ENCODE results near the gene RSRC1. TPM values are rescaled to one million over a fixed set of nuclear protein-coding genes. Genes with fewer than 3 reads are reported as not detected.

Gene RSRC1
- polyA plus RNA-seq, 1 donor (not counting 4 experiments of a cell fraction or from before 2014, with no cell fraction given), result 11.1 TPM

GRCh38 chr3:158264894-158265293 is 155.0 kb downstream of the RSRC1 start:
- TF ChIP-seq CTCF (optimal IDR thresholded peaks at IDR 0.05 in 1 of 3, IDR thresholded peaks at IDR 0.05 in 1 of 3, conservative IDR thresholded peaks at IDR 0.05 in 1 of 3; ENCODE audit: extremely low read depth in 1 of 3, insufficient read depth in 2 of 3, low read length in 3 of 3) (no peak), EZH2 (IDR thresholded peaks at IDR 0.05; ENCODE audit: low read length) (no peak)
- peaks cover 1% of the 10 kb centered on the region for H3K9me3 ChIP-seq (ENCODE audit: control insufficient read depth, low read depth, low read length)
- H3K27me3 ChIP-seq (ENCODE audit: control insufficient read depth, extremely low read depth, insufficient read depth, low read length), result no peaks in the 10 kb centered on the region
- FAIRE-seq, result no peak
- peaks cover 0 to 1% of the 10 kb centered on the region in 2 experiments for H3K36me3 ChIP-seq (ENCODE audit: control insufficient read depth in 2 of 2, extremely low read depth in 1 of 2, insufficient read depth in 2 of 2, low read length in 2 of 2)
- no peak overlapping the region for H3K9ac ChIP-seq (ENCODE audit: control insufficient read depth, extremely low read depth, insufficient read depth, low read length)
- no peaks in the 10 kb centered on the region for H4K20me1 ChIP-seq (ENCODE audit: control insufficient read depth, extremely low read depth, insufficient read depth, low read length)
- no peak overlapping the region for H3K27ac ChIP-seq (ENCODE audit: control insufficient read depth, insufficient read depth, low read length)
- H3K9me1 ChIP-seq (ENCODE audit: control insufficient read depth, extremely low read depth, insufficient read depth, low read length), result no peaks in the 10 kb centered on the region
- DNase-seq (ENCODE audit: low read depth, low spot score), result no peak
- H2AFZ ChIP-seq (ENCODE audit: control insufficient read depth, low read length), result no peak overlapping the region
- peaks cover 1% of the 10 kb centered on the region for H3K4me1 ChIP-seq (ENCODE audit: control insufficient read depth, extremely low read depth, insufficient read depth, low read length)
- dilution Hi-C loops (cut with MboI; ENCODE audit: extremely low pct_ligation_motif_present, low sequenced_read_pairs), result no loop called here
- H3K79me2 ChIP-seq (ENCODE audit: control insufficient read depth, insufficient read depth, low read length), result no peaks in the 10 kb centered on the region
- H3K4me2 ChIP-seq (ENCODE audit: control insufficient read depth, extremely low read depth, insufficient read depth, low read depth, low read length), result no peak overlapping the region
- no peak overlapping the region for H3K4me3 ChIP-seq (ENCODE audit: control insufficient read depth in 2 of 3, extremely low read depth in 1 of 3, insufficient read depth in 2 of 3, low read depth in 1 of 3, low read length in 3 of 3)

GRCh38 chr3:158267015-158267414 is 157.1 kb downstream of the RSRC1 start:
- no peaks in the 10 kb centered on the region for H3K79me2 ChIP-seq (ENCODE audit: control insufficient read depth, insufficient read depth, low read length)
- no peaks in the 10 kb centered on the region for H4K20me1 ChIP-seq (ENCODE audit: control insufficient read depth, extremely low read depth, insufficient read depth, low read length)
- TF ChIP-seq CTCF (optimal IDR thresholded peaks at IDR 0.05 in 1 of 3, IDR thresholded peaks at IDR 0.05 in 1 of 3, conservative IDR thresholded peaks at IDR 0.05 in 1 of 3; ENCODE audit: extremely low read depth in 1 of 3, insufficient read depth in 2 of 3, low read length in 3 of 3) (no peak), EZH2 (IDR thresholded peaks at IDR 0.05; ENCODE audit: low read length) (no peak)
- DNase-seq (ENCODE audit: low read depth, low spot score) (no peak), FAIRE-seq (no peak)
- peaks cover 7% of the 10 kb centered on the region for H3K4me1 ChIP-seq (ENCODE audit: control insufficient read depth, extremely low read depth, insufficient read depth, low read length)
- H3K36me3 ChIP-seq (ENCODE audit: control insufficient read depth in 2 of 2, extremely low read depth in 1 of 2, insufficient read depth in 2 of 2, low read length in 2 of 2), result no peaks in the 10 kb centered on the region
- no peaks in the 10 kb centered on the region for H3K27me3 ChIP-seq (ENCODE audit: control insufficient read depth, extremely low read depth, insufficient read depth, low read length)
- H3K9ac ChIP-seq (ENCODE audit: control insufficient read depth, extremely low read depth, insufficient read depth, low read length), result no peak overlapping the region
- no peak overlapping the region for H3K4me3 ChIP-seq (ENCODE audit: control insufficient read depth in 2 of 3, extremely low read depth in 1 of 3, insufficient read depth in 2 of 3, low read depth in 1 of 3, low read length in 3 of 3)
- no peak overlapping the region for H3K27ac ChIP-seq (ENCODE audit: control insufficient read depth, insufficient read depth, low read length)
- H3K9me1 ChIP-seq (ENCODE audit: control insufficient read depth, extremely low read depth, insufficient read depth, low read length), result no peaks in the 10 kb centered on the region
- no peak overlapping the region for H3K4me2 ChIP-seq (ENCODE audit: control insufficient read depth, extremely low read depth, insufficient read depth, low read depth, low read length)
- no peak overlapping the region for H2AFZ ChIP-seq (ENCODE audit: control insufficient read depth, low read length)
- dilution Hi-C loops (cut with MboI; ENCODE audit: extremely low pct_ligation_motif_present, low sequenced_read_pairs), result no loop called here
- H3K9me3 ChIP-seq (ENCODE audit: control insufficient read depth, low read depth, low read length), result peaks cover 1% of the 10 kb centered on the region

Data from keratinocyte (primary cell).